ENCODE data around the gene ABCB4. TPM values are rescaled to one million over a fixed set of nuclear protein-coding genes. Genes with fewer than 3 reads are reported as not detected.
A peak's percentile ranks its signal among the peaks of the same experiment; 100 is the strongest.

ABCB4 gene
- total RNA-seq, 2 experiments from 2014 or later, result not detected

GRCh38 chr7:87370660-87371180, 104.8 kb downstream of the ABCB4 start:
- no peak overlapping the region for H3K27ac Mint-ChIP-seq
- H3K4me1 Mint-ChIP-seq (ENCODE audit: low read depth), result no peaks in the 10 kb centered on the region
- ChIA-PET CTCF (no interaction called here), POLR2A (no interaction called here)
- Histone ChIP-seq H3K4me3 (ENCODE audit: low read length) (no peak overlapping the region), H3K27me3 (ENCODE audit: control insufficient read depth in 1 of 2, insufficient read depth in 2 of 2, low read length in 2 of 2) (no peaks in the 10 kb centered on the region), H3K9me3 (ENCODE audit: control insufficient read depth in 1 of 2, insufficient read depth in 1 of 2, low read length in 2 of 2) (no peaks in the 10 kb centered on the region), H3K4me1 (ENCODE audit: insufficient read depth, low read length) (no peaks in the 10 kb centered on the region), H3K36me3 (ENCODE audit: insufficient read depth, low read length) (no peaks in the 10 kb centered on the region), H3K27ac (ENCODE audit: low read depth in 1 of 2, low read length in 2 of 2) (no peak overlapping the region)
- no peaks in the 10 kb centered on the region for H3K9me3 Mint-ChIP-seq
- DNase-seq (no peak), ATAC-seq (ENCODE audit: poor library complexity) (no peak)
- intact Hi-C loops (cut with DNase I, micrococcal nuclease), result no loop called here
- no peak for TF ChIP-seq CTCF (IDR thresholded peaks at IDR 0.05)
- no peaks in the 10 kb centered on the region for H3K27me3 Mint-ChIP-seq
- H3K36me3 Mint-ChIP-seq (ENCODE audit: low read depth), result peaks cover 19% of the 10 kb centered on the region
- no peak overlapping the region for H3K4me3 Mint-ChIP-seq

GRCh38 chr7:87369216-87369615, 106.3 kb downstream of the ABCB4 start:
- H3K4me3 ChIP-seq (ENCODE audit: low read length), result no peak overlapping the region
- peak overlapping the region in 1 of 2 donors; percentile 16 for H3K27ac ChIP-seq (ENCODE audit: low read depth in 1 of 2, low read length in 2 of 2)
- Mint-ChIP-seq H3K4me1 (ENCODE audit: low read depth) (no peaks in the 10 kb centered on the region), H3K4me3 (no peak overlapping the region), H3K36me3 (ENCODE audit: low read depth) (peaks cover 19% of the 10 kb centered on the region), H3K27ac (no peak overlapping the region), H3K27me3 (no peaks in the 10 kb centered on the region), H3K9me3 (no peaks in the 10 kb centered on the region)
- peaks cover 5% of the 10 kb centered on the region for H3K36me3 ChIP-seq (ENCODE audit: insufficient read depth, low read length)
- no peaks in the 10 kb centered on the region for H3K9me3 ChIP-seq (ENCODE audit: control insufficient read depth in 1 of 2, insufficient read depth in 1 of 2, low read length in 2 of 2)
- TF ChIP-seq CTCF (IDR thresholded peaks at IDR 0.05), result no peak
- DNase-seq (peak in 9 of 14 experiments; percentile 1 to 75 (median 23)), ATAC-seq (ENCODE audit: poor library complexity) (peak; percentile 79)
- H3K4me1 ChIP-seq (ENCODE audit: insufficient read depth, low read length), result no peaks in the 10 kb centered on the region
- intact Hi-C loops (cut with DNase I, micrococcal nuclease), result no loop called here
- ChIA-PET CTCF (no interaction called here), POLR2A (interaction anchor here (1.1 to 1.2 kb wide), 3 partner anchors 11 to 29 kb away, joined by 3 to 6 read pairs (median 3); partner anchors contain the start of gene CROT)
- H3K27me3 ChIP-seq (ENCODE audit: control insufficient read depth in 1 of 2, insufficient read depth in 2 of 2, low read length in 2 of 2), result no peaks in the 10 kb centered on the region

- no peaks in the 10 kb centered on the region for H3K4me1 Mint-ChIP-seq (ENCODE audit: low read depth)
- DNase-seq, result no peak
- no peaks in the 10 kb centered on the region for H3K9me3 ChIP-seq (ENCODE audit: control insufficient read depth in 1 of 2, insufficient read depth in 1 of 2, low read length in 2 of 2)
- POLR2A ChIA-PET, result no interaction called here
- no peak for ATAC-seq (ENCODE audit: poor library complexity)
- no peaks in the 10 kb centered on the region for H3K4me1 ChIP-seq (ENCODE audit: insufficient read depth, low read length)
- H3K36me3 ChIP-seq (ENCODE audit: insufficient read depth, low read length), result peaks cover 9% of the 10 kb centered on the region
- H3K27me3 ChIP-seq (ENCODE audit: control insufficient read depth in 1 of 2, insufficient read depth in 2 of 2, low read length in 2 of 2), result no peaks in the 10 kb centered on the region
- peaks cover 19% of the 10 kb centered on the region for H3K36me3 Mint-ChIP-seq (ENCODE audit: low read depth)
- no peak overlapping the region for H3K27ac ChIP-seq (ENCODE audit: low read depth in 1 of 2, low read length in 2 of 2)
- no peak overlapping the region for H3K4me3 ChIP-seq (ENCODE audit: low read length)
- no peak overlapping the region for H3K4me3 Mint-ChIP-seq
- no peak overlapping the region for H3K27ac Mint-ChIP-seq
- CTCF ChIA-PET, result no interaction called here
- no peaks in the 10 kb centered on the region for H3K27me3 Mint-ChIP-seq
- TF ChIP-seq CTCF (IDR thresholded peaks at IDR 0.05), result no peak
- intact Hi-C loops (cut with DNase I, micrococcal nuclease), result no loop called here
- no peaks in the 10 kb centered on the region for H3K9me3 Mint-ChIP-seq
Measured at GRCh38 chr7:87364246-87364645, 111.2 kb downstream of the ABCB4 start.
